Measurements from ENCODE around the gene NFIA. TPM values are rescaled to one million over a fixed set of nuclear protein-coding genes. Genes with fewer than 3 reads are reported as not detected.

NFIA gene
- total RNA-seq, 1 experiment from 2014 or later = 12.6 TPM

DNA sequence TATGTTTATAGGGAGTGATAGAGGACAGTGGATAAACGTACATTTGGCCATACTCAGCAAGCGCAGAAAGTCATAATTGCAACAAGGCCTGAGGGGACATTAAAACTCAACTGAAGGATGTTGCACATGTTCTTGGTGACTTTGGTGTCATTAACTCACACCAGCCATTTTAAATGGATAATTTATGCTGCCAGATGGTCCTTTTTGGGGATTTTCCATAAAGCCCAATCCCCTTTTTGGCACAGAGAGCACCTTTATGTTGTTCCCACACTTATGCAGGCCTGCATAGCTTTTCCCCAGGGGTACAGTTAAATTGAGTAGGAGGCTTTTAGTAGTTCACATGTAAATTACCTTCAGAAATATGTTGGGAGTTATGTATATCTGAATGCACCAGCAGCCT is 279.6 kb downstream of the NFIA start:
- in situ Hi-C loops (cut with HindIII; ENCODE audit: low pct_unique_long_range_greater_than_20kb, low sequenced_read_pairs) = no loop called here
- no peak for DNase-seq (ENCODE audit: low read depth, low spot score)

DNA sequence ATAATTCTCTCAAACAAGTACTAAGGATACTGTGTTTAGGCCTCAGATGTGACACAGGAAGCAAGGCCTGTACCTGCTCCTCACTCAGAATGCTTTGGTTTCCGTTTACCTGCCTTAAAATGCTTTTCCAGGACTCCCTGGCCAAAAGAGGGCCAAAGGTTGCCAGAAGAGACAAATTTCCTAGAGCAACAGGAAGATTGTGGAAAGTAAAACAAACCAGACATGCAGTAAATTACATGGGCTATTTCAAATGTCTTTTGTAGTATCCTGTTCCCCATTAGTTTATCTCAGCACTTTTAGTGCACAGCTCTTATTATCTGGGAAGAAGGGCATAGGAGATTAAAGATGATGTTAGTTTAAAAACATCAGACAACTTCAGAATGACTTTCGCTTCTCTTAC is 280.0 kb downstream of the NFIA start:
- in situ Hi-C loops (cut with HindIII; ENCODE audit: low pct_unique_long_range_greater_than_20kb, low sequenced_read_pairs) = no loop called here
- no peak for DNase-seq (ENCODE audit: low read depth, low spot score)

DNA sequence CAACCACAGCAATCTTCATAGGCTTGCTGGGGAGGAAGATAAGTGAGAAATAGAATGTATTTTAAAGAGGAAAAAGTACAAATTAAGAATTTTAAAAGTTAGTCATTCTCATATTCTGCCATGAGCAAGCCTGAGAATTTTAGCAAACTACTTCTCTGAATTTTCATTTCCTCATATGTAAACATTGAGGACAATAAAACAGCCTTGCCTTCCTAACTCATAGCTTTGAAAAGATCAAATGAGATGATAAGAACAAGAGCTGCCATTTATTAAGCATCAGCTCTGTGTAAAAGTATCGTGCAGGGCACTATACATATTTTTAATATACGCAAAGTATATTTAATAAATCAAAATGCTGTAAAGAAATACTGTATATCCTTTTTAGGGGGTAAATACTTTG is 286.0 kb downstream of the NFIA start:
- no peak for DNase-seq (ENCODE audit: low read depth, low spot score)
- in situ Hi-C loops (cut with HindIII; ENCODE audit: low pct_unique_long_range_greater_than_20kb, low sequenced_read_pairs) = no loop called here

DNA sequence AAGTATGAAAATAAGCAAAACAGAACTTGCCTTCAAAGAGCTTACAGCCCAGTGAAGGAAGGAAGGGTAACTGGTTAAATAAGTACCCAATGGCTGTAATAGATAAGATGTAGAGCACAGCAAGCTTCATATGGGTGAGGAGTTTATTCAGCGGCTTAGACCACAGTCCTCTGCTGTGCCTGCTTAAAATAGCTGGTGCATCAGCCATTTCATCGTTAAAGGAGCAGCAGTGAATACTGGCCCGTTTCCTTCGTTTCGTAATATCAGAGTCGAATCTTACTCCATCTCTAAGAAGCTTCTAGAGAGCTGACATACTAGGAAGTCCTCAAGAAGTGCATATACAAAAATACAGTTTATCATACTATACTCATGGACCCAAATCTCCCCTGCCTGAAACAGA is 286.5 kb downstream of the NFIA start:
- DNase-seq (ENCODE audit: low read depth, low spot score) = no peak
- in situ Hi-C loops (cut with HindIII; ENCODE audit: low pct_unique_long_range_greater_than_20kb, low sequenced_read_pairs) = no loop called here

DNA sequence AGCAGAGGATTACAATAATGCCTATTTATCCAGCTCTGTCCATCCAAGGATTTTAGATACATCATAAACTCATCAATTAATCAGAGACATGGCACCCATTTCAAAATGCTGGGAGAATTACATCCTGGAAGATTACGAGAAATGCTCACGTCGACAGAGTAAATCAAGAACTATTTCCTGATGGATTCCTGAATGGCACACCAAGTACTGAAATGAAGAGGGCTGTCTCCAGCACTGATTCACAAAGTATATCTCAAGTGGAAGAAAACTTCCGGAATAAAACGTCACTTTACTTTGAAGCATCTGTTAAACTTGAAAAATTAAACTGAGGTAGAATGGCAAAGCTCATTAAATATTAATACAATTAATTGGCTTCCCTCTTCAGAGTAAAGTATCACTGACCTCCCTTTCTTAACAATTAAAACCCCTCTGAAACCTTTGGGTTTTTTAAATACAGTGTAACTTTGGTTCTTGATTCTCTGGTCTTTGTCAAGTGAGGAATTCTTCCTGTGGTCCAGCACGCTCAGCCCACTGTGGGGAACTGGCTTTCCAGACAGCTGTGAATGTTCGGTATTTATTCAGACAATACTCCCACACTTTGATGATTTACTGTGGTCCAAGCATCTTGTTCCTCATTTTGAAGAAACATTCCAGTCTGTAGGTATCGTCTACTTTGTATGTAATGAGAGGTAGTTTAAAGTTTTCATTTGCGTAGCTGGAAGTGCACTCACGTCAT is 288.0 kb downstream of the NFIA start:
- in situ Hi-C loops (cut with HindIII; ENCODE audit: low pct_unique_long_range_greater_than_20kb, low sequenced_read_pairs) = no loop called here
- no peak for DNase-seq (ENCODE audit: low read depth, low spot score)

DNA sequence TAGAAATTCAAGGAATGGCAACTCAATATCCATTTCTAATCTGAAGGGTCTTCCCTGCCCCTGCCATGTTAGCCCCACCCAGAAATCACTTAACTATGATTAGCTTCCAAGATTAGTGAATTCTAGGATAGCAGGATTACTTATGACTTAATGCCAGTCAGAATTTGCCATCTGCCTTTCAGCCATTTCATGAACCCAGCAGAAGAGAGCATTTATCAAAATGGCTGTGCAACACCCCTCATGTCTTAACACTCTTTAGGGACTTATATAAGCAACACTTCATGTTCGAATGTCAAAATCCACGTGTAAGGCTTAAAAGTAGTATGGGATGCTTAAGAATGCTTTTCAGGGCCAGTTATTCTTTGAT is 288.5 kb downstream of the NFIA start:
- in situ Hi-C loops (cut with HindIII; ENCODE audit: low pct_unique_long_range_greater_than_20kb, low sequenced_read_pairs) = no loop called here
- no peak for DNase-seq (ENCODE audit: low read depth, low spot score)

DNA sequence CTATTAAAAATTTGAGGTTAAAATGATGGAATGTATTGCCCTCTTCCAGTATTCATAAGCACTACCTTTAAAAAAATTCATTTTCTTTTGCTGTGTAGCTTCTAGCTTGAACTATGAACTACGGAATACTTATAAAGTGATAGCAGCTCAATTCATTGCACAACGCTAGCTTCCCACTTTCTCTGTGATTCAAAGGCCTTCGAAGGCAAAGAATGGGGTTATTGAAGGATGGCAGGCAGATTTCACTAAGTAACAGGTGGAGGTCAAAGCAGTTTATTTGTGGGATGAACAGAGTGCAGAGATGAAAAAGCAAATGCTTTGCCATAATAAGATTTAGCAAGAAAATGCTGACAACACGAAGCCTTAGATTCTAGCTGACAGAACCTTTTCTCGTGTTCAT is 290.6 kb downstream of the NFIA start:
- in situ Hi-C loops (cut with HindIII; ENCODE audit: low pct_unique_long_range_greater_than_20kb, low sequenced_read_pairs) = no loop called here
- no peak for DNase-seq (ENCODE audit: low read depth, low spot score)

DNA sequence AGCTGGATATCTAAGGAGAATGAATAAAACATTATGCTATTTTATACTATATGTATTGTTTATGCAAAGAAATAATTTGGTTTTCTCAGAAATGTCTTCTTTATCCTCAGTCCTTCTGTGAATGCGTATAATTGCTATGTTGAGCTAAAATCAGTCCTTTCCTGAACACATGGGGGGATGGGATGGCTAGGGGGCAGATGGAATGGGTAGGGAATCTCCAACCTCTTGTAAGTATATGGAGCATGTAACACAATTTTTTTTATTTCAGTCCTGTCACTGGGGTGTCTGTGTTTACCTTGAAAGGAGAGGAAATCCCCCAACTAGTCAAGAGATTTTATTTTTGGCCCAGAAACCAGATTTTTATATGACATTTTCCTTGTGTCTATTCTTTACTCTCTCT is 291.8 kb downstream of the NFIA start:
- DNase-seq (ENCODE audit: low read depth, low spot score) = no peak
- in situ Hi-C loops (cut with HindIII; ENCODE audit: low pct_unique_long_range_greater_than_20kb, low sequenced_read_pairs) = no loop called here

DNA sequence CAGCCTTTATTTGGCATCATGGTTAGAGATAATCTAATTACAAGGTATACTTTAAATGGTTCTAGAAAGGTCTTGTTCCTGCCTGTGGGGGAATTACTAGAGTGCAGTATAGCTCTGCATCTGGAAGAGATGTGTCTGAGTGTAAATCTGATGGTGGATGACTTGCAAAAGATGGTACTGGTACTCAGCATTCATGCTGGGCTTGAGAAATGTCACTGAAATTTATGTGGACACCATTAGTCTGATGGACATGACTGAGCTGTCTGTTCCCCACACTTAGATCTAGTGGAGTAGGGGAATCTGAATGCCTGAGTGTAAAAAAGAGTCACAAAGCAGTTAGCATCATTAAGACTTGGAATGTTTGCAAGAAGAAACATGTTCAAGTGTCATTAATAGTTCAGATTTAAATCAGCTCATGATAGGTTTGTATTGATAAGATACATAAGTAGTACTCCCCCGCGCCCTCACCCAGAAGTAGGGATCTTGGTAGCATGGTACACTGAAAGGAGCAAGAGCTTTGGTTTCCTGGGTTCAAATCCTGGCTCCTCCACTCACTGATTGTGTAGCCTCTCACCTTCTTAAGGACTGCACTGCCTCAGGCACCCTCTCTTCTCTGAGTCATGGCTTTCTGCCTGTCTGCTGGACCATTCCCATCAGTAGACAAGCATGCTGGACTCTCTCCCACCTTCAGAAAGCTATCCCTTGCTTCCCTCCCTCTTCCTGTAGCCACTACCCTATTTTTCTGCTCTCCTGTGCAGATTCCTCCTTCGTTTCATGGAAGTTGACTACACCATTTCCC is 292.9 kb downstream of the NFIA start:
- DNase-seq (ENCODE audit: low read depth, low spot score) = no peak
- in situ Hi-C loops (cut with HindIII; ENCODE audit: low pct_unique_long_range_greater_than_20kb, low sequenced_read_pairs) = no loop called here

DNA sequence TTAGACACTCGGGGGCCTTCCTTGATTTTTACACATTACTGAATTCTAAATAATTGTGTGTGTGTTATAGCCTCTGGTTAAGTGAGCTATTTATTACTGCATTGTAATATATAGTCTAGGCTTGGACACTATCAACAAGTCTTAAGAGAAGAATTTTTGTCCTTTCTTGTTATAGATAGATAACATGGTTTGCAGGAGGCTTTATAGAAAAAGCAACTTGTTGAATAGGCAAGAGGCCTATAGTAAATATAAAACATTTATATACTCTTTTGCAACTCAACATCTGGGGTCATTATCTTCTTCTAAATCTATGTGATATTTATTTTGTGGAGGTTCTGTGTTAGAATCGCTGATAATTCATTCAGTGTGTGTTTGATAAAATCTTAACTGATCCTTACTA is 293.8 kb downstream of the NFIA start:
- in situ Hi-C loops (cut with HindIII; ENCODE audit: low pct_unique_long_range_greater_than_20kb, low sequenced_read_pairs) = no loop called here
- DNase-seq (ENCODE audit: low read depth, low spot score) = no peak

DNA sequence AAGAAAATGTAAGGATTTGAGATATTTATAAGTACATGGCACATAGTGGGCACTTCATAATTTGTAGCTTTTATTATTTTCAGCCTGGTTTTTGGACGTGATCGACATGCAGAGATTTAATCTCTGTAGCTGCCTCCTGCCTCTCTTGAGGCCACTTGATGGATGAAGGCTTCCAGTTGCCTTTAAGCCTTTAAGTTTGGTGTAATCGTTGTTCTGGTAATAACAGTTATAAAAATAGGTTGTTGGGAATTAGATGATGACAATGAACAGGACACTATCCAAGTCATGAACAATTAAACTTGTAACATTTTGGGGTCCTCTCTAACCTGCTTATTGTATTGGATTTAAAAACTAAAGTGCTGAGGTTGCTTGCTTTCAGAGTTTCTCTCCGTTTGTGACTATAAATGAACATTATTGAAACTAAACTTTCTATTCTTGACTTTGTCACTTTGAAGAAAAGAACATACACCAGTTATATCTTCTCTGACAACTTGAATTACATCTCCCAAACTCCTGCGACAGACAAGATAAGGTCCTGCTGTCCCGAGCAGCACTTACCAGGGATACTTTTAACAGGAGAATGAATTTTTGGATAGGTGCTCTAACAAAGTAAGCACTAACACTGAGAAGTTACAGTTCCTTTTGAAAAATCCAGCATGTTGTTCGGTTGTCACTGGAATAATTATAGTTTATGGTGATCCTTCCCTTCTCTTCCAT is 295.0 kb downstream of the NFIA start:
- in situ Hi-C loops (cut with HindIII; ENCODE audit: low pct_unique_long_range_greater_than_20kb, low sequenced_read_pairs) = no loop called here
- no peak for DNase-seq (ENCODE audit: low read depth, low spot score)

DNA sequence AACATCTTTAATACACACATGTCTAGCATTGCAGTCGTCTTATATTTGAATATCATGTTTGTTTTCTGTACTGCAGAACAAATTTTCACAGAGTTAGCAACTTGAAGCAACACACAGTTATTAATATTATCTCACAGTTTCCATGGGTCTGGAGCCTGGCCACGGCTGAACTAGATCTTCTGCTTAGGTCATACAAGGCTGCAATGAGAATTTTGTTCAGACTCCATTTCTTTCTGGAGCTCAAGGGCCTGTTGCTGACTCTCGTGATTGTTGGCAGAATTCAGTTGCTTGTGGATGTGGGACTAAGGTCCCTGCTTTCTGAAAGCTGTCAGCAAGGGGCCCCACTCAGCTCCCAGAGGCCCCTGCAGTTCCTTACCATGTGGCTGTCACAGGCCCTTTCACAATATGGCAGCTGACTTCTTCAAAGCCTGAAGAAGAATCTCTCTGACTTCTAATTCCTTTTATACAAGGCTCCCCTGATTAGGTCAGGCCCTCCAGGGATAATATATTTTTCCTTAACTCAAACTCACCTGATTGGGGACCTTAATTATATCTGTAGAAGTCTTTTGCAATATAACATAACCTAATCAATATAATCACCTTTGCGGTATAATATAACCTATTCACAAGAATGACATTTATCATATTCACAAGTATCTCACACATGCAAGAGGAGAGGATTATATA is 296.3 kb downstream of the NFIA start:
- no peak for DNase-seq (ENCODE audit: low read depth, low spot score)
- in situ Hi-C loops (cut with HindIII; ENCODE audit: low pct_unique_long_range_greater_than_20kb, low sequenced_read_pairs) = no loop called here

DNA sequence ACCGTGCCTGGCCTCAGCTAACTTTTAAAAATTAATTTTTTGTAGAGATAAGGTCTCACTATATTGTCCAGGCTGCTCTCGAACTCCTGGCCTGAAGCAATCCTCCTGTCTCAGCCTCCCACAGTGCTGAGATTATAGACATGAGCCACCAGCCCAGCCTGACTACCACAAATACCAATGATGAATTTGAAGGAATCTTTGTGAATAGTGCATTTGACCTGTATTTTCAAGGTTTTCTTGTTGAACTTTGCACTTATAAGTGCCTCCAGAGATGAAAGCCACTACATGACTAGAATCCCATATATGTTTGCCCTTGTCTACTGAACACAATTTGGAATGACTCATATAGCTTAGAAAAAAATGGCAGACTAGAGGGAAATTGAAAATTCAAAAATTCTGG is 297.3 kb downstream of the NFIA start:
- in situ Hi-C loops (cut with HindIII; ENCODE audit: low pct_unique_long_range_greater_than_20kb, low sequenced_read_pairs) = no loop called here
- no peak for DNase-seq (ENCODE audit: low read depth, low spot score)

DNA sequence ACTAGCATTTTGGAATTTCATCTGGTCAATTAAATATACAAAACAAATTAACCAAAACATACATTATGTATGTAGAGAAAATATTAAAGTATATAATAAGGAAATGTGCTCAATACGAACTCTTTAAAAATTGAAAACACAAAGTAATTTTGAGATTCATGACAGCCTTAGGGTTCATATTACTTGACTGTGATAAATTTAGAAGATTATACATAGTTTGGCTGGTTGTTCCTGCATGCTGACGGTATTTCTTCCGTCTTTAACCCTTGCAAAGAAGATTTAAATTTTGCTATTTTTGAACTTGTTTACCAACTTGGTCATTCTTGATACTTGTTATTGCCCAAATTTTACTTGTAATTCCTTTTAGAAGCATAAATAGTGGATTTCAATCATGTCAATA is 298.2 kb downstream of the NFIA start:
- in situ Hi-C loops (cut with HindIII; ENCODE audit: low pct_unique_long_range_greater_than_20kb, low sequenced_read_pairs) = no loop called here
- no peak for DNase-seq (ENCODE audit: low read depth, low spot score)

DNA sequence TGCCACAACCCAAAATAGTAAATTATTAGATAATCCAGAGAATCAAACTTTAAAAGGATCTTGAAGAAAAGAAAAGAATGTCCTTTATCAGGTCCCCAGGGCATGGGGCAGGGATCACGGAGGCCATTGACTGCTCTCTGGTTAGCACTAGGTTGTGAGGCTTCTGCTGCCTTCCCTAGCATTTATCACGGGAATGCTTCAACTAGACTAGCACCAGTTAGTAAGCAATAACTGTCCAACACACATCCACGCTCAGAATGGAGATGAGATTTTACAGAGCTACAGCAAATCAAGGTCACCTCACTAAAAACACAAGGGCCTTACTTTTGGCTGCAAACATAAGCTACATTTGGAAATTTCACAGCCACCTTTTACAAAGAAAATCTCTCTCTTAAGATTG is 304.0 kb downstream of the NFIA start:
- no peak for DNase-seq (ENCODE audit: low read depth, low spot score)
- in situ Hi-C loops (cut with HindIII; ENCODE audit: low pct_unique_long_range_greater_than_20kb, low sequenced_read_pairs) = no loop called here

DNA sequence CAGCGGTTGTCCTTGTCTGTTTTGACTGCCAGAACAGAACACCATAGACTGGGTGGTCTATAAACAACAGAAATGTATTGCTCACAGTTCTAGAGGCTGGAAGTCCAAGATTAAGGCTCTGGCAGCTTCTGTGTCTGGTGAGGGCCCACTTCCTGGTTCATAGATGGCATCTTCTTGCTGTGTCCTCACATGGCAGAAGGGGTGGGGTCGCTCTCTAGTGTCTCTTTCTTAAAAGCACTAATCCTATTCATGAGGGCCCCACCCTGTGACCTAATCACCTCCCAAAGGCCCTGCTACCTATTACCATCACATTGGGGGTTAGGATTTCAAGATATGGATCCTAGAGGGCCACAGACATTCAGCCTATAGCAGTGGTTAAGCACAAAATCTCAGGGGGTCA is 304.4 kb downstream of the NFIA start:
- in situ Hi-C loops (cut with HindIII; ENCODE audit: low pct_unique_long_range_greater_than_20kb, low sequenced_read_pairs) = no loop called here
- no peak for DNase-seq (ENCODE audit: low read depth, low spot score)

DNA sequence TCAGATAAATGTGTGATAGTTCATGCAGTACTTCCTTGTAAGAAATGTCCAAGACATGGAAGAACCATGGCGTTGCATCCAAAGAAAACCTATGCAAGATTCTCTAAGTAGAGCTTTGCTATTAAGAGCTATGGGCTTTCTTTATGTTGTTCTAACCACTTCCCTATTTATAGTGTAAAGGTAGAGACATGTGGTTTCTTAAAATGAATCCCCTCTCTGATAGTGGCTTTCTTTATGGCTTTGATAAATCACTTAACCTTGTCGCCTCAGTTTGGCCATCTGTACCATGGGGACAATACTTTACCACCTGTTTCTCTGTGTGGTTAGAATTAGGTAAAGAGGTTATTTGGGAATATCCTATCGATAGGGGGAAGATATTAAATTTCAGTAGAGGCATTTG is 305.5 kb downstream of the NFIA start:
- DNase-seq (ENCODE audit: low read depth, low spot score) = no peak
- in situ Hi-C loops (cut with HindIII; ENCODE audit: low pct_unique_long_range_greater_than_20kb, low sequenced_read_pairs) = no loop called here

DNA sequence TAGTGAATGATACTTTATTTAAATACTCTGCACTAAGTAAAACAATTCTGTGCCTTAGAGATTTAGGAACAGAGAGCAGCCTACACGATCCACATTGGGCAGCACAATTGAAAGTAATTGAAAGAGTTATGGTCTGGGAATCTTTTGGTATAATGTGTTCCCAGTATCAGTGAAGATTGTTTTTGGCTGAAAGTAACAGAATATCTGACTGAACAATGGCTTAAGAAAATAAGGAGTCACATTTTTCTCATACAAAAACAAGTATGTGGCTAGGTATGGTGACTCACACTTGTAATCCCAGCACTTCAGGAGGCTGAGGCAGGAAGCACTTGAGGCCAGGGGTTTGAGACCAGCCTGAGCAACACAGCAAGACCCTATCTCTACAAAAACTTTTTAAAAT is 306.2 kb downstream of the NFIA start:
- in situ Hi-C loops (cut with HindIII; ENCODE audit: low pct_unique_long_range_greater_than_20kb, low sequenced_read_pairs) = no loop called here
- DNase-seq (ENCODE audit: low read depth, low spot score) = no peak

Data from SK-MEL-5 (cell line).